NCI-H1048 (cell line): ENCODE data around the gene EHHADH.
"Not testable (repeated sequence)": the region's sequence is repeated elsewhere in the genome, so short reads cannot be mapped to it uniquely, and the experiment has no call there.

Experiments
- DNase-seq: peaks from one replicate; lab custom pipeline; 2025; lab: John Stamatoyannopoulos, UW

EHHADH gene

GRCh38 chr3:185251272-185251671, 2.6 kb downstream of the EHHADH start:
- DNase-seq, result no peak

DNA sequence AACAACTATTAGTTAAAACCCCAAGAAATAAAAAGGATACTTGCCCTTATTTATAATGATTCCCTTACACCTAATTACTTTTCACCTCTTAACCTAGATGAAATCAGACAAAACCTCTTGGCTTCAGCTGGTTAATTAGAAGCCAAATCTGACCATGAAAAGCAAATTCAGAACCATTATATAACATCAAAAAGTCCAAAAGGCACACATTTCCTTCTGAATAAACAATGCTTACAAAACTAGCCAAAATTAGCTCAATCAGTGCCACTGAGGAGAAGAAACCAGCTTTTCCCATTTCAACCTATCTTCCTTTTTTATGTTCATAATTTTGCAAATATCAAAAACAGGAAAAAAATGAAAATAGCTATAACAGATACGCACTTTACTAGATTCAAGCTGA, 3.2 kb downstream of the EHHADH start:
- DNase-seq, result no peak

DNA sequence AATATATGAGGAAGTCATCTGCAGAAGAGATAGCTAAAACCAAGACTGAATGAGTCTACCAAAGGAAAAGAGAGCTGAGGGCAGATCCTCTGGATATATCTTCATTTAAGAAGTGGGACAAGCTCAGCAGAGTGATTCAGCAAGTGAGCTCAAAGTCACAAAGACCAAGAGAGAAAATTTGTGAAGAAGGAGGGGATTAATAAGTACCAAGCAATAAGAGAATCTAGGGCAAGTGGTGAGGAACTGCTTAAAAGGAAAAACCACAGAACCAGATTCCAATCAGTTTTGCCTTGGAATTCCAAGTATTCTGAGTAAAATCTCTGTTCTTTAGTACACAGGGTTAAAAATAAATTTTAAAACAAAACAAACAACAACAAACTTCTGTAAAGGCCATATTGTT, 3.6 kb downstream of the EHHADH start:
- no peak for DNase-seq

- no peak for DNase-seq
Observed at GRCh38 chr3:185242642-185243041, 11.2 kb downstream of the EHHADH start.

DNA sequence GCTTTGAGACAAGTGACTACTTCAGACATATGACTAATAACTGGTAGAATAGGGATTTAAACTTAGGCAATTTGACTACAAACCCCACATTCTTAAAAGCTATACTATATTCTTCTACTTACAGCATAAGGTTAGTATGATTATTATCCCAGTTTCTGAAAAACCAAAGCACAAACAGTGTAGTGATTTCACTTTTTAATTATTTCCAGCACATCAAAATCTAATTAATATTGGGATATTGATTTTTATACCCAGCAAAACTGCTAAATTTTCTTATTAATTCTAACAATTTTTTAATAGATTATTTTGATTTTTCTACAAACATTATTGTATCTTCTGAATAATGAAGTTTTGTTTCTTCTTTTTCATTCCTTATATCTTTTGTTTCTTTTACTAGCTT, 16.9 kb downstream of the EHHADH start:
- DNase-seq, result no peak

DNA sequence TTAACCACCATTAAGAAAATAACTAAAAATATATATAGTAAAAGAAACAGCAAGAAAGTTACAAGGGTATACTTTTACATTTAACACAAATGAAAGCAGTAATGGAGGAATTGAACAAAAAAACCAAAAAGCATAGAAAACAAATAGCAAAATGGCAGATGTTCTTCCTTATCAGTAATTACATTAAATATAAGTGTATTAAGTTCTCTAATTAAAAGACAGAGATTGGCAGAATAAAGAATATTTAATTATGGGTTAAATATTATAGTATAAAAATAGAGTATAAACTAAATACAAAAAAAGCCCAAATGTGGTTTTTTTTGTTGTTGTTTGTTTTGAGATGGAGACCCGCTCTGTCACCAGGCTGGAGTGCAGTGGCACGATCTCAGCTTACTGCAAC, 20.5 kb downstream of the EHHADH start:
- no peak for DNase-seq

DNA sequence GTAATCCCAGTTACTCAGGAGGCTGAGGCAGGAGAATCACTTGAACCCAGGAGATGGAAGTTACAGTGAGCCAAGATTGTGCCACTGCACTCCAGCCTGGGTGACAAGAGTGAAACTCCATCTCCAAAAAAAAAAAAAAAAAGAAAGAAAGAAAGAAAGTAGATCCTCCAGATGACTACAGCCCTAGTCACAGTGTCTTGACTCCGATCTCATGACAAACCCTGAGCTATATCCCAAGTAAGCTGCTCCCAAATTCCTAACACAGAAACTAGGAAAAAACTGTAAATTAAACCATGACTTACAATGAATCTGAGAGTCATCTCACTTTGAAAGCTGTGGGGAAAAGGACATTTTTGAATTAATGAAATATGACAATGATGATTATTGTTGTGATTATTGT, 27.3 kb downstream of the EHHADH start:
- not testable (repeated sequence) for DNase-seq

GRCh38 chr3:185225523-185225922, 28.3 kb downstream of the EHHADH start:
- no peak for DNase-seq

DNA sequence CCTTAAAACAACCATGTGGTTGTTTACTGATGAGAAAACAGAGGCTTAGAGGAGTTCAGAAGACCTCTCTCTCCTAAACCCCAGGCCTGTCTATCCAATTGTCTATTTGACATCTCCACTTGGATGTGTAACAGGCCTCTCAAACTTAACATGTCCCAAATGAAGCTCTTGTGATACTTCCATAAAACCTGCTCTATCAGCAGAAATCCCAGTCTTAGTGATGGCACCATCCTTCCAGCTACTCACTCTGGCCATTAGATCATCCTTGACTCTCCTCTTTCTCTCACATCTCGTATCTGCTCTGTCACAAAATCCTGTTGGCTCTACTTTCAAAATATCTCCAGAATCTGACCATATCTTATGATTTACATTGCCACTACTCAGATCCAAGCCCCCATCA, 28.8 kb downstream of the EHHADH start:
- no peak for DNase-seq

DNA sequence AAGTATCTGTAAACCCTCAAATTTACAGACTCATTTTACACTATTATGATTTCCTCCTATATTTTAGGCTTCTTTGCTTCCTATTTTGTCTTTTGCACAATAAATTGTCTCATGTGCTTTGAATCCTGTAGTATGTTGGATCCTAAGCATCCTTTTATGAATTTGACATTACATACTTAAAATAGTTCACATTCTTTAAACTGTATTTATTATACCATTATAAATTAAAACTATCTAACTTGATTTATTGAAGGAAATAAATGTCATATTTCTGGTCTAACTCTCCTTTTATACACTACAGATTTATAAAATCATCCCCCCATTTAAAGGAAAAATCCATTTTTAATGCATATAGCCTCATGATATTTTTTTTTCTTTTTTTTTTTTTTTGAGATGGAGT, 32.6 kb downstream of the EHHADH start:
- no peak for DNase-seq

GRCh38 chr3:185216607-185216958, 37.3 kb downstream of the EHHADH start:
- no peak for DNase-seq

- DNase-seq, result no peak
Observed at GRCh38 chr3:185215873-185216606, 37.8 kb downstream of the EHHADH start.

- no peak for DNase-seq
Observed at GRCh38 chr3:185212559-185212958, 41.3 kb downstream of the EHHADH start.

- no peak for DNase-seq
Observed at GRCh38 chr3:185212086-185212485, 41.8 kb downstream of the EHHADH start.

DNA sequence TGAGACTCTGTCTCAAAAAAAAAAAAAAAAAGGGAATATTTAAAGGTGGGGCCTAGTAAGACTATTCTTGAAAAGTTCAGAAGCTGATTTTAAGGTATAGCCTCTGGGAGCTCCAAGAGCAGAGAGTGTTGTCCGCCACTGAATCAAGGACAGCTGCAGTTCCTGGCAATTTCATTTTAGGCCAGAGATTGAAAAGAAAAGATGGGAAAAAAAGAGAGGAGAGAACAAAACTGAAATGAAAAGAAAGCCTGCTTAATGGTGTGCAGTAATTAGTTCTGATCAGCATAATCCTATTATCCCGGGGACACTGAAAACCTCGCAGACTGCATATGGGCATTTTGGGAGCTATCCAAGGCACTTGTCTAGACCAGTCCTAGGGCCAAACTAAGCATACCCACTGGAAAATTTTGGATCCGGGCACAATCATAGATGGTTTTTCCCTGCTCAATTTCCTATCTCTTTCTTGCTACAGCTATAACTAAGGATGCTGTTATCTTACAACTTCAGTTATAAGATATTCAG, 43.2 kb downstream of the EHHADH start:
- no peak for DNase-seq

GRCh38 chr3:185208823-185209222, 45.0 kb downstream of the EHHADH start:
- DNase-seq, result peak; percentile 25

GRCh38 chr3:185207931-185208746, 45.7 kb downstream of the EHHADH start:
- no peak for DNase-seq

DNA sequence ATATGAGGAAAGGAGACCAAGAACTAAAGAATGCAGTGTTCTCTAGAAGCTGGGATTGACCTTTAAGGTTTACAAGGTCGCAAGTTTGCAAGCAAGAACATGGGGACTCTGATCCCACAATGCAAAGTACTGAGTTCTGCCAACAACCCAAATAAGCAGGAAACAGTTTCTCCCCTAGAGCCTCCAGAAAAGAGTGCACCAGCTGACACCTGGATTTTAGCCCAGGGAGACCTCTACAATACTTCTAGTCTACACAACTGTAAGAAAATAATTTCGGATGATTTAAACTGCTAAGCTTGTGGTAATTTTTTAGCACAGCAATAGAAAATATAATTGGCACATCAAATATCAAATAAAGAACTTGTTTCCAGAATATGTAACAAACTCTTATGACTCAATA, 46.4 kb downstream of the EHHADH start:
- no peak for DNase-seq

DNA sequence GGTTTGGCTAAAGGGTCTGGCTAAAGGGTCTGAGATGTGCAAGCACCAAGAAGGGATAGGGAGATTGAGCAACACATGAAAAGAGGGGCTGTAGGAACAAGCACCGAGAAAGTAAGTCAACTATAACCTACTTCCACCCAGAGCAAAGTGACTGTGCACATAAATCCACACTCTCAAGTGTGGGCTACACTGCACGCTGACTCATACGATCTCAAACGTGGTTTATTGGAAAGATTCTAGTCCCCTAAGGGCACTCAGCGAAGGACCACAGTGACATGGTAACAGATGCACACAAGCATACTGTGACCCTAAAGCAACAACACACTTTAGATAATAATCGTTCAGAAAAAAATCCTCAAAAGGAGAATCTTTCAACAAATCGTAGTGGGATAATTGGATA, 48.0 kb downstream of the EHHADH start:
- DNase-seq, result no peak

- DNase-seq, result no peak
Observed at GRCh38 chr3:185204894-185205293, 49.0 kb downstream of the EHHADH start.

DNA sequence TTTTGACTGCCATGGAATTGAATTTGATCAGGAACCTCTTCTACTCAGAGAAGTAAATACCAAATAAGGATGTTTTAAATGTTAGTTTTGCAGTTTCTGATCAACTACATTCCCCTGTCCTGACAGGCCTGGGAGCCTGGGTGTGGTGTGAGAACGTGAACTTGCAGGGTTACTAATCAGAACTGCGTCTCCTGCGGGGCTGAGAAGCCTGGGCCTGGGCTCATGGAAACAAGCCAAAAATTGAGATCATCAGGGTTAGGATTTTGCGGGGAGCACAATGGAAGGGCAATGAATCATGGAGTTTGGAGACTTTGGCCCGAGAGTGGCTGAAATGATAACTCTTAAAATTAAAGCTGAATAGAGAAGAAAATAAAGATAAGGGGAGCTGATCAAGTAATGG, 53.2 kb downstream of the EHHADH start:
- DNase-seq, result no peak

DNA sequence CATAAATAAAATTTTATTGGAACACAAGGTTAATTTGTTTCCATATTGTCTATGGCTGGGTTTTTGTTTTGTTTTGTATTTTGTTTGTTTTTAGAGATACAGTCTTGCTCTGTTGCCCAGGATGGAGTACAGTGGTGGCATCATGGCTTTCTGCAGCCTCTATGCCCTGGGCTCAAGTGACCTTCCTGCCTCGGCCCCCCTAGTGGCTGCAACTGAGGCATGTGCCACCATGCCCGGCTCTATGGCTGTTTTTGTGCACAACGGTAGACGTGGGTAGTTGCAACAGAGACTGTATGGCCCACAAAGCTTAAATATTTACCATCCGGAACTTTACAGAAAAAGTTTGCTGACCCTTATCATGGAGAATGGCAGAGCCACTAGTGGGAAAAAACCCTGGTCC, 54.2 kb downstream of the EHHADH start:
- DNase-seq, result no peak

DNA sequence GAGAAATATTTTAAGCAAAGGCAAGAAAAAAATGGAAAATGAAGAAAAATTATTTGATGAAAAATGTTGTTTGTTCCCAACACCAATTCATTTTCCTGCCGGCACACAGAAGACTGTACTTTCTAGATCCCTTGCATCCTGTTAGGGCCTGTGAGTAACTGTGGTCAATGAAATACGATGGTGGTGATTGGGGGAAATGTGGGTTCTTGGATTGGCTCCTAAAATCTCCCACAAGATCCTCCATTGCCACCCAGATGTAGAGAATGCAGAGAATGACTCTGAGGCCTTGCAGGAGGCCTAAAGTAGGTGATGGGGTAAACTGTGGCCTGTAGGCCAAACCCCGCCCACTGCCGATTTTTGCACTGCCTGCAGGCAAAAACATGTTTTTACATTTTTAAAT, 54.6 kb downstream of the EHHADH start:
- DNase-seq, result no peak
